UCSD-AML1 (cell line): ENCODE results near the gene EFNB1.

Experiments used
- DNase-seq: peaks from one replicate; lab custom pipeline; 2025; ENCODE audit not compliant: unreplicated experiment; lab: John Stamatoyannopoulos, UW

The EFNB1 gene

GRCh38 chrX:68880846-68881552, 52.2 kb downstream of the EFNB1 start:
- DNase-seq, result no peak

- DNase-seq, result no peak
Observed at GRCh38 chrX:68881911-68882310, 53.1 kb downstream of the EFNB1 start.

DNA sequence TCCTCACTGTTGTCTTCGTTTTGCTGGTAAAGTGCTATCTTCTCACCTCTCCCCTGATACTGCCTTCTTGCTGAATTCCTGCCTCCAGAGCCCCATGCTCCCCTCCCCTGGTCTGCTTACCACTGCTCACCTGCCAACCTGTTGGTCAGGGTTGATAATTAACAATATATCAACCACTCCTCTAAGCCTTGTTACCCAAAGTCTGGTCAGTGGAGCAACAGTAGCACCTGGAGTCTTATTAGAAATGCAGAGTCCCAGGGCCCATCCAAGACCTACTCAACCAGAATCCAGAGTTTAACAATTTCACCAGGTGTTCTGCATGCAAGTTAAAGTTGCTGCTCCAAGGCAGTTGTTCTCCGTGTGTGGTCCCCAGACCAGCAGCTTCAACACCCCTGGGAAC, 55.0 kb downstream of the EFNB1 start:
- no peak for DNase-seq

- DNase-seq, result no peak
Observed at GRCh38 chrX:68889249-68889648, 60.4 kb downstream of the EFNB1 start.
